NCI-H446 treated with DMSO at 0.1 percent for 48 hours (cell line): ENCODE results near the gene SP140.
"Not testable (repeated sequence)": the region's sequence is repeated elsewhere in the genome, so short reads cannot be mapped to it uniquely, and the experiment has no call there.

Experiments used
- DNase-seq: peaks from one replicate; lab custom pipeline; 2025; lab: John Stamatoyannopoulos, UW

SP140 gene

DNA sequence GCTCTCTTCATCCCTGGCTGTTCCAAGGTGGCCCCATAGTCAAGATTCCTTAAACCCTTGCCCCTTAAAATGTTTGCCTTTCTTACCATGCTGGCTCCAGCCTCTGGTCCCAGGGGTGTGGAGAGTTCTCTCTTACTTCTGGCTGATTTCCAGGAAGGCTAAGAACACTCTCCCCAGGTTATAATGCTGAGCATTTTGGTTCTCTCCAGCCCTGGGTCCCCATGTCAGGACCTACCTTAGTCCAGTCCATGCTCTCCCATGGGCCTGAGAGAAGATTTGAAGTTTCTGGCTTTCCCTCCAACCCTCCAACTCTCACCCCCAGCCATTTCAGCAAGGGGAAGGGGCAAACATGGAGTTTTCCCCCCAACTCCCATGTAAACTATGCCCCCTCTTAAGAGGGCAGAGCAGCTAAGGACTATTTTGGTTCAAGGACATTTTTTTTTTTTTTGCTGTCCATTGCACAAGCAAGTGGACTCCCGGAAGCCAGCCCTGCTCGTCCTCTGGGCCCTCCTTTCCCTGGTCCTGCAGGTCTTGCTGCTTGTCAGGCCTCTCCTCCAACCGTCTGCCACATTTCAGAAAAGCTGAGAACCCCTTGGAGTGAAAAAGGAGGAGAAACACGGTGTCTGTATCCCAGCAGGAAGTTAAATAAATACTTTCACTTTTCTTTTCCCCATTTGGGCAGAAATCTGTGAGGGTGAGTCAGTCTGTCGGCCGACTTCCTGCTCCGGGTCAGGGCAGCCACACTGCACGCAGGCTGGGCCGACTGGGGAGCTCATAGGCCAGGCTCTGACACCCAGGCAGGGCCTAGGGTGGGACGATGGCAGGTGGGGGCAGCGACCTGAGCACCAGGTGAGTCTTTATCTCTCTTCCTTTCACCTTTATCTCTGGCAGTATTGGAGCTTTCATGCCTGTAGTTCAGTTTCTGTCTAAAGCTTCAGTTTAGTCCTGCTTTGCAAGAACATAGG is 101.2 kb downstream of the SP140 start, which contains the start of gene SP140L:
Gene SP140L, plus strand, starts transcription at position 741 of the 965 bp plus-strand sequence. Its CDS starts 77 bp downstream, at position 818.
- no peak for DNase-seq

GRCh38 chr2:230327418-230328154 is 102.0 kb downstream of the SP140 start:
- no peak for DNase-seq

DNA sequence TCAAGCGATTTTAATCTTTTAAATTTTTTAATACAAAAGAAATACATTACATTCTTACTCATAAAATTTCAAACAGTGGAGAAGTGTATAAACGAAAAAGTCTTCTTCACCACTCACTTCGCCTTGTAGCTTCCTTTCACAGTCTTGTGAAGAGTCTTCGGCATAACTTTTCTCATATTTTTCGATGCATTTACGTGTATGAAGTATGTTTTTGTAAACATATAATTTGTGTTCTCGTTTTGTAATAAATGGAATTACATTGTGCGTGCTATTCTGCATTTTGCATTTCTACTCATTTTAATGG is 102.6 kb downstream of the SP140 start:
- DNase-seq, result no peak

- DNase-seq, result no peak
Observed at GRCh38 chr2:230329946-230330605, 104.5 kb downstream of the SP140 start.

DNA sequence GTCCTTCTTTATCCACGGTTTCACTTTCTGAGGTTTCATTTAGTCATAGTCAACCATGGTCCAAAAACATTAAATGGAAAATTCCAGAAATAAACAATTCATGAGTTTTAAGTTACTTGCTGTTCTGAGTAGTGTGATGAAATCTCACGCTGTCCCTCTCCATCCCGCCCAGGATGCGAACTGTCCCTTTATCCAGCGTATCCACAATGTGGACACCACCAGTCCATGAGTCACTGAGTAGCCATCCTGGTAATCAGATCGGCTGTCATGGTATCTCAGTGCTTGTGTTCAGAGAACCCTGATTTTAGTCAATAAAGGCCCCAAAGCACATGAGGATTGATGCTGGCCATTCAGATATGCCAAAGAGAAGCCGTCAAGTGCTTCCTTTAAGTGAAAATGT is 105.2 kb downstream of the SP140 start:
- no peak for DNase-seq

DNA sequence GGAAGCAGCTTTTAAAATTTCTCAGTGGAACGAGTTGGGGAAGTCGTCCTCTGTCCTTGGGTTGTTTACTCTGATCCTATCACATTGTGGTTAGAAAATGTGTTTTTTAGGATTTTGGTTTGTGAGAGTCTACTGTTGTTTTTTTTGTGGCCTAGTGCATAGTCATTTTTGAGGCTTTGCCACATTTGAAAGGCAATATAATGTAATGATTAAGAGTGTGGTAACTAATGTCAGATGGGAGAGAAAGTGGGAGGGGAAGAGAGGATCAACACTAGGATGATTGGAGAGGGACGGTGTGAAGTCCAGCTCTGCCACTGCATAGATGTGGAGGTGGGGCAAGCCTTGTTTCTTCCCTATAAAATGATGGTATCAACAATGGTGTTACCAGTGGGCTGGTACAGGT is 109.9 kb downstream of the SP140 start:
- DNase-seq, result no peak

- DNase-seq, result no peak
Observed at GRCh38 chr2:230335864-230336506, 110.4 kb downstream of the SP140 start.

GRCh38 chr2:230341936-230342528 is 116.5 kb downstream of the SP140 start:
- not testable (repeated sequence) for DNase-seq

- not testable (repeated sequence) for DNase-seq
Observed at GRCh38 chr2:230343041-230343624, 117.6 kb downstream of the SP140 start.

- DNase-seq, result no peak
Observed at GRCh38 chr2:230343747-230344146, 118.2 kb downstream of the SP140 start.

DNA sequence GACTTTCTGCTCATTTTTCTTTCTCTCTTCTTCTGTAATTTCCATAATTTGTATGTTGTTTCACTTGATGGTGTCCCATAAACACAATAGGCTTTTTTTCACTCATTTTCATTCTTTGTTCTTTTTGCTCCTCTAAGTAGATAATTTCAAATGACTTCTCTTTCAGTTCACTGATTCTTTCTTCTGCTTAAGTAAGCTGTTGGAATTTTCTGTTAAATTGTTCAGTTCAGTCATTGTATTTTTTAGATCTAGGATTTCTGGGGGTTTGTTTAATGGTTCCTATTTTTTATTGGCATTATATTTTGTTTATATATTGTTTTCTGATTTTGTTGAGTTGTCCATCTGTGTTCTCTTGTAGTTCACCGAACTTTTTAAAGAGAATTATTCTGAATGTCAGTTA is 120.9 kb downstream of the SP140 start:
- no peak for DNase-seq

GRCh38 chr2:230346921-230347533 is 121.5 kb downstream of the SP140 start:
- DNase-seq, result no peak

GRCh38 chr2:230347659-230348305 is 122.2 kb downstream of the SP140 start:
- DNase-seq, result no peak

- DNase-seq, result no peak
Observed at GRCh38 chr2:230348787-230349186, 123.3 kb downstream of the SP140 start.

DNA sequence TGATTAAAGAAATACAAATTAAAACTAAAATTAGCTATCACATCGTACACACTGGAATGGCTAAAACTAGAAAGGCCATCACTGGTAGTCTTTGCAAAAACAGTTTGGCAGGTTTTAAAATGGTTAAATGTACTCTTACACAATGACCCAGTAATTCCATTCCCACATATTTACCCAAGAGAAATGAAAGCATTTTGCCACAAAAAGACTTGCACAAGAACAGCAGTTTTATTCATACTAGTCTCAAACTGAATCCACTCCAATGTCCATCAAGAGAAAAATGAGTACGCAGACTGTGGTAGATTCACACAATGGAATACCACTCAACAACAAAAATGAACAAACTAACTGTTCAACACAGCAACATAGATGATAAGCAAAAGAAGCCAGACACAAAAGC is 130.5 kb downstream of the SP140 start:
- no peak for DNase-seq

GRCh38 chr2:230358305-230358704 is 132.8 kb downstream of the SP140 start:
- no peak for DNase-seq

DNA sequence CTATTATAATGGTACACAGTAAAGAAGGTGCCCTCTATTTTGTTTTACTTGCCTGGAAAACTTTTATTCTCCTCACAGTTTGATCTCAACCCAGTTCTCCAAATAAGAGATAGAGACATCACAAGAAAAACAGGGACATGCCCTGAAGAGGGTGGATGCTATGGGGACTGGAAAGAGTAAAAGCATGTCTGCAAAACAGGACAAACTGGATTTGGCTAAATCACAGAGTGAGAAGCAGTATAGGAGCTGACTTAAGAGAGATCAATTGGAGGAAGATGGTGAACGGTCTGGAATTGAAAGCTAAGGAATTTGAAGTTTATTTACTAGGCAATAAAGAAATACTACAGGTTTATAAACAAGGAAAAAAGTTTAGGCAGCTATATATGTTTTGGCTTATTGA is 134.5 kb downstream of the SP140 start:
- DNase-seq, result no peak

- DNase-seq, result no peak
Observed at GRCh38 chr2:230362030-230362691, 136.6 kb downstream of the SP140 start.
